SH-SY5Y (cell line): ENCODE data around the gene GNPDA2.

ENCODE experiments used
- GATA2 ChIP-seq: IDR thresholded peaks from 2 replicates; pipeline ENCODE4 v1.6.1; 2011; ENCODE audit warnings: mild to moderate bottlenecking, low read depth, low read length
- GATA3 ChIP-seq: IDR thresholded peaks from 2 replicates; pipeline ENCODE4 v1.6.1; 2011; ENCODE audit warnings: low read depth, mild to moderate bottlenecking, low read length, moderate library complexity

DNA sequence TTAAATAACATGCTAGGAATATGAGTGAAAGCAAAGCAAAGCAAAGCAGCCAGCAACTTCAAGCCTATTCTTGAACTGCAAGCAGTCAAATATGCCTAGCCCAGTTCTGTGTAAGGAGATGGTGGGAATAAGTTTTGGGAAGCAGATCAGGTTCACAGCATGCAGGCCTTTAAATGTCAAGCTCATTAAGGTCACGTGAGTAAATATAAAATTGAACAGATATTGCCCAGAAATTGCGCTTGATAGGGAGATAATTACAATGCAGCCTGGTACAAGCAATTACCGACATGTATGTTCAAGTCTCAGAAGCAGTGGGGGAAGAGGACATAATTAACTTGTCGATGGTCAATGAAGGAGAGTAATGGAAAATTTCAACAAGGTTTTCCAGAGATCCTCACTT is 6.0 kb downstream of the GNPDA2 start:
- TF ChIP-seq GATA2 (no peak), GATA3 (no peak)
